Osteoblast (primary cell): ENCODE data around the gene USP40. TPM values are rescaled to one million over a fixed set of nuclear protein-coding genes. Genes with fewer than 3 reads are reported as not detected.

Experiments used
- DNase-seq: peaks from one replicate; pipeline ENCODE4 v3.0.0; 2011; ENCODE audit warnings: low spot score, mixed read lengths; ENCODE audit not compliant: insufficient read length; ENCODE audit errors: missing footprints
- H2AFZ ChIP-seq: 2 replicates; pipeline ENCODE4 v1.6.0; 2011; ENCODE audit warnings: mild to moderate bottlenecking, low read length
- H3K27ac ChIP-seq: 2 replicates; pipeline ENCODE4 v1.5.1; 2011; ENCODE audit warnings: mild to moderate bottlenecking, low read depth, low read length, moderate library complexity
- H3K27me3 ChIP-seq: 2 replicates; pipeline ENCODE4 v1.6.0; 2012; ENCODE audit warnings: mild to moderate bottlenecking, control low read depth, inconsistent platforms, low read length, moderate library complexity; ENCODE audit not compliant: insufficient read depth
- H3K36me3 ChIP-seq: 2 replicates; pipeline ENCODE4 v1.5.1; 2011; ENCODE audit warnings: mild to moderate bottlenecking, low read length, control low read depth, moderate library complexity; ENCODE audit not compliant: insufficient read depth
- H3K4me1 ChIP-seq: 2 replicates; pipeline ENCODE4 v1.5.1; 2011; ENCODE audit warnings: mild to moderate bottlenecking, low read length, control low read depth, moderate library complexity; ENCODE audit not compliant: insufficient read depth
- H3K4me2 ChIP-seq: 2 replicates; pipeline ENCODE4 v1.6.0; 2011; ENCODE audit warnings: mild to moderate bottlenecking, low read length; ENCODE audit not compliant: insufficient read depth
- H3K4me3 ChIP-seq: fragments of 200-600 bp; sonication (generic); 3 replicates; pipeline ENCODE4 v1.5.1; 2012; ENCODE audit warnings: mild to moderate bottlenecking, low read length, inconsistent platforms; ENCODE audit not compliant: insufficient read depth
- H3K79me2 ChIP-seq: 2 replicates; pipeline ENCODE4 v1.6.0; 2012; ENCODE audit warnings: mild to moderate bottlenecking, low read length, control low read depth, inconsistent platforms; ENCODE audit not compliant: insufficient read depth
- H3K9me3 ChIP-seq: 2 replicates; pipeline ENCODE4 v1.5.1; 2011; ENCODE audit warnings: low read depth, low read length, control low read depth
- H4K20me1 ChIP-seq: 2 replicates; pipeline ENCODE4 v1.6.0; 2012; ENCODE audit warnings: mild to moderate bottlenecking, low read length, control low read depth; ENCODE audit not compliant: insufficient read depth
- total RNA-seq: library from RNA; depleted of rRNA; stranded (reverse); fragments of >200 nt; gene quantifications from 2 replicates; pipeline ENCODE4 v1.2.3, GENCODE V29; 2012
- TF ChIP-seq, protein P1 (sequence below): IDR thresholded peaks from 2 replicates; pipeline ENCODE4 v1.5.1; 2011; ENCODE audit warnings: mild to moderate bottlenecking, low read depth, low read length, moderate library complexity; ENCODE audit errors: extremely low read depth

Gene USP40
- total RNA-seq, 1 donor = 34.0 TPM

DNA sequence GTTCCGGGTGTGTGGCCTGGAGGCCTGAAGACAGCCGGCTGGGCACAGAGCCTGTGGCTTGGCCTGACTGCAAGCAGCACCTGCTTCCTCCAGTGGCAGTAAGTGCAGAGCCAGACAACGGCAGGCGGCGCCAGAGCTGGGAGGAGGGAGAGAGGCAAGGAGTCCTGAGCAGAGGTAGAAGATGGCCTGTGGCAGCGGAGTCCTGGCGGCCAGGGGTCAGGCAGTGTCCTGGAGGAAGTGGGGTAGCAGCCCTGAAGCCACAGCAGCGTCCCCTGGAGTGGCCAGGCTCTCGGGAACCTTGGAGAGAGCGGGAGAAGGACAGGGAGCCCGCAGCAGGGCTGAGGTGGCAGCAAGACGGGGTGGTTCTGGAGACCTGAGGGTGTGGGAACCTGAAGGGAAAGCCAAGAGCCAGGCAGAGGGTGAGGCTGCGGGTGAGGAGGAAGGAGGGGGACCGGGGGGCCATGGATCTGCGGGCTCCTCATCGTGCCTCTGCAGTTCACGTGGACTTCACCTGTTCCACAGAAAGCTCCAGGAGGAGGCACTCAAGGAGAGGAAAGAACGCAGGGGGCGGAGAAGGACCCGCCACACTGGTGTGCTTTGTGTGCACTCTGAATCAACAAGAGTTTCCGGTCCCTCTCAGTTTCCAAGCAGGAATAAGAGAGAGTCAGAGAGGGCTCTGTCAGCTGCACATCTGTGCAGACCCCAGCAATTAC lies 85.9 kb downstream of the USP40 start:
- H3K36me3 ChIP-seq = peaks cover 65% of the 10 kb centered on the region
- H3K27me3 ChIP-seq = no peaks in the 10 kb centered on the region
- no peak overlapping the region for H2AFZ ChIP-seq
- H3K79me2 ChIP-seq = no peaks in the 10 kb centered on the region
- no peaks in the 10 kb centered on the region for H3K9me3 ChIP-seq
- H3K27ac ChIP-seq = no peak overlapping the region
- peaks cover 2% of the 10 kb centered on the region for H4K20me1 ChIP-seq
- H3K4me1 ChIP-seq = no peaks in the 10 kb centered on the region
- no peak overlapping the region for H3K4me3 ChIP-seq
- TF ChIP-seq, protein P1, sequence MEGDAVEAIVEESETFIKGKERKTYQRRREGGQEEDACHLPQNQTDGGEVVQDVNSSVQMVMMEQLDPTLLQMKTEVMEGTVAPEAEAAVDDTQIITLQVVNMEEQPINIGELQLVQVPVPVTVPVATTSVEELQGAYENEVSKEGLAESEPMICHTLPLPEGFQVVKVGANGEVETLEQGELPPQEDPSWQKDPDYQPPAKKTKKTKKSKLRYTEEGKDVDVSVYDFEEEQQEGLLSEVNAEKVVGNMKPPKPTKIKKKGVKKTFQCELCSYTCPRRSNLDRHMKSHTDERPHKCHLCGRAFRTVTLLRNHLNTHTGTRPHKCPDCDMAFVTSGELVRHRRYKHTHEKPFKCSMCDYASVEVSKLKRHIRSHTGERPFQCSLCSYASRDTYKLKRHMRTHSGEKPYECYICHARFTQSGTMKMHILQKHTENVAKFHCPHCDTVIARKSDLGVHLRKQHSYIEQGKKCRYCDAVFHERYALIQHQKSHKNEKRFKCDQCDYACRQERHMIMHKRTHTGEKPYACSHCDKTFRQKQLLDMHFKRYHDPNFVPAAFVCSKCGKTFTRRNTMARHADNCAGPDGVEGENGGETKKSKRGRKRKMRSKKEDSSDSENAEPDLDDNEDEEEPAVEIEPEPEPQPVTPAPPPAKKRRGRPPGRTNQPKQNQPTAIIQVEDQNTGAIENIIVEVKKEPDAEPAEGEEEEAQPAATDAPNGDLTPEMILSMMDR = no peak
- H3K4me2 ChIP-seq = no peak overlapping the region
- peak; percentile 60 for DNase-seq

DNA sequence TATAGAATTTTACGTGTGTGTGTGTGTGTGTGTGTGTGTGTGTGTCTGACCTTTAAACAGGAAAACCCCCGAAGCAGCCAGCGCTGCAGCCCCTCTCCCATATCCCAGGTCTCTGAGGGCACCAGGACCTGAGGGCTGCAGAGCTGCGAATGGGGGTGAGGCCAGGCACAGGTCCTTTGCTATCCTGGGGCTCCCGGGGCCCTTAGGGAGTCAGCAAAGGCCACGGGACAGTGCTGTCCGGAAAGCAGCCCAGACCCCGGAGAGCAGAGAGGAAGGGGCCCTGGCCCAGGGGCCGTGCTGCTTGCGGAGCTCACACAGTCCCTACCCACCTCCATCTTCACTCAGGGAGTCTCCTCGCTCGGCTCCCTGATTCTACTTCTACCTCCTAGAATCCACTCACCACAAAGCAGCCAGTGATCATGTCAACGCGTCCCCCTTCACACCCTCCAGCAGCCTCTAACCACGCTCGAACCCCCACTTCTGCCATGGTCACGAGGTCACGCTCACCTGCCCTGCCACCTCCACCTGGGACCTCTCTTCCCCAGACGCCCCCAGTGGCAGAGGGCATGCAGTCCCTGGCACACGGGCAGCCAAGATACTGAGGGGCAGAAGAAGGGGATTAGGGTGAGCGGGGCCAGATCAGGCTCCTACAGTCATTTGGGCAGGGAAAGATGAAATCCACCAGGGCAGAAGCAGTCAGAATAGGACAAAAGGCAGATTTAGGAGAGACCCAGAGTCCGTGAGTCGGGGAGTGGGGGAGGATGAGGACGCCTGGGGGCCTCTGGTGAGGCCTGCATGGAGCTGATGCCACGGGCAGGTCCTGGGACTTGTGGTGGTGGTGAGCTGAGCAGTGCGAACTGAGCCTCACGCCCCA lies 86.7 kb downstream of the USP40 start:
- Histone ChIP-seq H3K27ac (no peak overlapping the region), H4K20me1 (peaks cover 2% of the 10 kb centered on the region), H3K4me3 (no peak overlapping the region), H3K36me3 (peaks cover 57% of the 10 kb centered on the region), H3K4me2 (no peak overlapping the region), H3K4me1 (no peaks in the 10 kb centered on the region), H2AFZ (no peak overlapping the region), H3K9me3 (no peaks in the 10 kb centered on the region), H3K27me3 (no peaks in the 10 kb centered on the region), H3K79me2 (no peaks in the 10 kb centered on the region)
- DNase-seq = no peak
- TF ChIP-seq, protein P1 = no peak

DNA sequence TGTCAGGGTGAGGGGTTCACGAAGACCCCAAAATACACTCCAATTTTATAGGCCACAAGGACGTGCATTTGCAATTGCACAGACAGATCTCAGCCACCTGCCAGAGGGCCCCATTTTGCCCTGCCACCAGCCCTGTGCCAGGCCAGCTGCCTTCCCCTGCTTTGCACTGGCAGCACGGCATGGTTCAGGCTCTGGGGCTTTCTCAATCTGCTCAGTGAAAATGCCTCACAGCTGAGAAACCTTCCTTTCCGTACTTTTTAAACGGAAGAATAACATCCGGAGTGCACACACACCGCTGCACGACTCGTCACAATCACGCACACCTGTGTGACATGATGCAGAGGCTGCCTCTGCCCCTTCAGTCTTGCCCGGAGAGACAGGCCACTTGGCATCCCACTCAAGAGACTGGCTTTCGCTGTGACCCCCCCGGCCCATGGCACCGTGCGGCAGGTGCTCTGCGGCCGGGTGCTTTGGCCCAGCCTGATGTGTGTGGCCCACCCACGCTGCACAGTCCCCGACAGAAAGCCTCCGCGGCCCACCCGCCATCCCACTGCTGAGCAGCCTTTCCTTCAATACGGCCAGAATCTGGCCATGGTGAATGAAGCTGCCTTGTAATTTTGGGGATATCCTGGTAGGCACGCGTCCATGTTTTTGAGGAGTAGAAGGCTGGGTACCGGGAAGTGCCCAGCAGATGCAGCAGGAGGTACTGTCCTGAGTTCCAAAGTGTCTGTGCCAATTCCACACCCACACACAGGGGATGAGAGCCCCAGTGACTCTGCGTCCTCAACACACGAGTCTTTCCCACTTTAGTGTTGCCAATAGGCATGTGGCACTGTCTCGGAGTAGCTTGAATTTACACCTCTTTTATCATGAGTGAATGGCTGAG lies 88.8 kb downstream of the USP40 start:
- Histone ChIP-seq H3K4me2 (no peak overlapping the region), H3K4me3 (no peak overlapping the region), H3K9me3 (no peaks in the 10 kb centered on the region), H4K20me1 (peaks cover 2% of the 10 kb centered on the region), H2AFZ (no peak overlapping the region), H3K27me3 (no peaks in the 10 kb centered on the region), H3K36me3 (peaks cover 41% of the 10 kb centered on the region), H3K27ac (no peak overlapping the region), H3K4me1 (no peaks in the 10 kb centered on the region), H3K79me2 (no peaks in the 10 kb centered on the region)
- DNase-seq = peak; percentile 44
- TF ChIP-seq, protein P1 = no peak
